Right cardiac atrium (tissue), 5 donors: Measurements from ENCODE around the gene DPYD. TPM values are rescaled to one million over a fixed set of nuclear protein-coding genes. Genes with fewer than 3 reads are reported as not detected.

ENCODE experiments used
- ATAC-seq, 2 donors: fragments of 200-7000 bp; cut with Tn5 transposase; one replicate each; pipeline versions ENCODE4 v1.8.0 to v1.9.1; 2020; ENCODE audit warnings: moderate library complexity in 2 of 2, mild to moderate bottlenecking in 1 of 2
- DNase-seq, 3 donors: peaks; one replicate each; pipeline ENCODE4 v3.0.0-alpha.2; 2020
- H3K27ac ChIP-seq: one replicate; pipeline ENCODE4 v1.5.1; 2013; ENCODE audit warnings: mild to moderate bottlenecking, low read length, control low read depth, moderate library complexity
- H3K27me3 ChIP-seq: one replicate; pipeline ENCODE4 v1.6.1; 2013; ENCODE audit not compliant: control insufficient read depth, insufficient read depth
- H3K4me1 ChIP-seq: one replicate; pipeline ENCODE4 v1.6.1; 2013; ENCODE audit warnings: low read length; ENCODE audit not compliant: control insufficient read depth, insufficient read depth
- H3K4me3 ChIP-seq: one replicate; pipeline ENCODE4 v1.5.1; 2013; ENCODE audit warnings: low read length, control low read depth
- H3K9me3 ChIP-seq: one replicate; pipeline ENCODE4 v1.6.1; 2013; ENCODE audit warnings: low read length; ENCODE audit not compliant: control insufficient read depth
- WGBS: extraction: QIAGEN DNeasy Blood & Tissue Kit; methylation state at CpG from one replicate; pipeline ENCODE4 v1.1.7; 2013; 5-methylcytosine and 5-hydroxymethylcytosine counted together
- intact Hi-C, 4 donors: fragments of 100-400 bp; cut with DNase I; formaldehyde crosslinking; loops; one replicate each; pipeline versions ENCODE4 v1.11.0 to v1.14.0; 2022 to 2023
- polyA plus RNA-seq: library from polyadenylated mRNA; stranded (reverse); fragments of 200-250 nt; gene quantifications from one replicate; pipeline ENCODE4 v1.2.3, GENCODE V29; 2013
- total RNA-seq, 4 donors: library from RNA; stranded (reverse); fragmentation: NEBNext Ultra II Directional; extraction: Animal tissue kit (Norgen Biotek cat#: 25700); gene quantifications; one replicate each; pipeline ENCODE4 v1.2.1, GENCODE V29; 2021
- donor health status: healthy with polysubstance abuse.
- donor health status: DM: no; HTN: yes; CAD: no.
- donor health status: DM: no; HTN: no; CAD: no.
- donor health status: DM: no; HTN: yes; CAD: no; lungs with severe emphysema.
- donor health status: DM: yes; HTN: yes; CAD: no.

DPYD gene
- total and polyA plus RNA-seq, 5 donors: 5.2 to 15.7 (median 15.4) TPM

DNA sequence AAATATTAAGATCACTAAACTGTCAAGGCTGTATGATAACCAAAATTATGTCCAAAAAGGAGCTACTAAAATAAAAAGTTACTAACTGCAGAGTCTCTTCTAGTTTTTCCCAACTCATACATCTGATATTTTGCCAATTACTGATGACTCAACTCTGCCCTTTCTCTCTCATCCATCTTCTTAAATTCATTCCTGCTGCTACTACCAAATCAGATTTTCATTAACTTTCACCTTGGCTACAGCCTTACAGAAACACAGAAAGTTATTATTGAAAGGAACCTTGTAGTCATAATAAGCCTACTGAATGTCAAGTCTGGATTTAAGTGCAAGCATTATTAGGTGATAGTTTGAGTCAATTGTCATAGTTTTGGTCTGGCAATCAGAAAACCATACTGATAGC, 273.1 kb downstream of the DPYD start:
- H3K4me1 ChIP-seq: peaks cover 2% of the 10 kb centered on the region
- DNase-seq: no peak
- intact Hi-C loops: no loop called here
- H3K27ac ChIP-seq: no peak overlapping the region
- ATAC-seq: no peak
- H3K4me3 ChIP-seq: no peak overlapping the region
- H3K9me3 ChIP-seq: no peaks in the 10 kb centered on the region
- no peaks in the 10 kb centered on the region for H3K27me3 ChIP-seq

DNA sequence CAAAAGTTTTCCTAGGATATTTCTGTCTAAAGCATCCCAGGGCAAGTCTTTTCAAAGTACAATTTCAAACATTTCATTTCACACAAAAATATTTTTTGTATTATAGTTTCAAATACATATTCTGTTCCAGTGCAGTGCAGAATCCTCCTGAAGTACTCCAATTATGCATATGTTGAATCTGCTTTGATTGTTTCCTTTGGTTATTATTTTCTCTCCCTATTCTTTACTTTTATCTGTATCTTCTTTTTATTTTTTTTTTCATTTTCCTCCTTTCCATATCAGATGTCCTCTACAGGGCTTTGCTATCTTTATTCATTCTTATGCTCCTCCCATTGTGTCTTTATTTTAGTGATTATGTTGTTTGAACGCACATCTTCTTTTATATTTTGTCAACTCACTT, 274.8 kb downstream of the DPYD start:
- Histone ChIP-seq H3K27ac (no peak overlapping the region), H3K4me3 (no peak overlapping the region), H3K4me1 (peaks cover 2% of the 10 kb centered on the region), H3K27me3 (no peaks in the 10 kb centered on the region), H3K9me3 (no peaks in the 10 kb centered on the region)
- intact Hi-C loops: no loop called here
- WGBS: 94% methylated on average over 1 of the region's 1 CpG
- ATAC-seq (no peak), DNase-seq (no peak)

DNA sequence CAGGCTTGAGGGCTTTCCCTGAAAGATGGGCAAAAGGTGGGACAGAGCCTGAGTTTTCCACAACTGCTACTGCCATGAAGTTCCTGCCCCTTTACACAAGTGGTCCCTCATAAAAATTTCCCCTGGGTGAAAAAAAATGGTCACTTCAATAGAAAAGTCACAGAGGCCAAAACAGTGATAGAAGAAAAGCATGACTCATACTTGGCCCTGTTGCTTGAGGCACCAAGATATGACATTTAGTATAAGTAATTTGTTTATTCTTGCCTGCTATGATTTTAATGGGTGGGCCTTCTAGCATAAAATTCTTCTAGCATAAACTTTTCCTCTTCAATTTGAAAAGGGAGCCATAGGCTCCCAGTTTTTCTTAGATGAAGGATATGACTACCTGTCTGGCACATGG, 280.2 kb downstream of the DPYD start:
- Histone ChIP-seq H3K4me1 (no peaks in the 10 kb centered on the region), H3K9me3 (no peaks in the 10 kb centered on the region), H3K27ac (no peak overlapping the region), H3K4me3 (no peak overlapping the region), H3K27me3 (no peaks in the 10 kb centered on the region)
- intact Hi-C loops: no loop called here
- DNase-seq: no peak
- ATAC-seq: no peak

DNA sequence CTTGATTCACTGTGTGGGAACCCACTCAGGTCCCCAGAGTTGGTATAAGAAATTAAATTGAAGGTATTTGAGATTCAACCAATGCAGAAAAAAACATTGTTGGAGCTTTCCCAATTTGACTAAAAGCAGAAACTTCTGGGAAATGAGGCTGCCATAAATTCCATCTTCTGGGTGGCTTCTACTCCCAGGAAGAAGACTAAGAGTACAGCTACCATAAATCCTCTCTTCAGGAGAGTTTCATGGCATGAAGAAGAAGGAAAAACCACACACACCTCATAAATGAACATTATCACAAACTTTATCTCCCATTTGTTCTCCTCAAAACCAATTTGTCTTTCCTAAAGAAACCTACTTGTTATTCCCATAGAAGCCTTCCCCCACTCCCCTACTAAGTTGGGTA, 283.9 kb downstream of the DPYD start:
- no peak overlapping the region for H3K27ac ChIP-seq
- no peaks in the 10 kb centered on the region for H3K9me3 ChIP-seq
- no peak overlapping the region for H3K4me3 ChIP-seq
- no peak for ATAC-seq
- H3K27me3 ChIP-seq: no peaks in the 10 kb centered on the region
- no peak for DNase-seq
- intact Hi-C loops: no loop called here
- no peaks in the 10 kb centered on the region for H3K4me1 ChIP-seq

DNA sequence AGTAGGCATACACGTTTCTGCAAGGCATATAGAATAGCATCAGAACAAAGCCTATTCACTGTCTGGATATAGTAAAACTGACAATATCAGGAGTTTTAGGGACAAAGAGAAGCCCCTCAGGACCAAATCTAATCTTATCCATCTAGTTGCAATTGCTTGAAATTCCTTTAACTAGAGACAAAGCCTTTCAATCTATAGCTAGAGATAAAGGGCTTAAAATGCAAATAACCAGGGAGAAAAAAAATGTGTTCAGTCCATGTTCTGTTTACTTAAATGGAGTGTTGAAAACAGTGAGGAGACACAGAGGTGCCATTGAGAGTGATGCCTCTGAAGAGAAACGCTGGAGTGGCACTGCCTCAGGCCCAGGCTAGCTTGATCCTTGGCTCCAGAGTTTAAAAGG, 286.1 kb downstream of the DPYD start:
- H3K27me3 ChIP-seq: no peaks in the 10 kb centered on the region
- WGBS: 75% methylated on average over 2 of the region's 2 CpGs
- no peak overlapping the region for H3K27ac ChIP-seq
- no peak overlapping the region for H3K4me3 ChIP-seq
- H3K9me3 ChIP-seq: no peaks in the 10 kb centered on the region
- peaks cover 6% of the 10 kb centered on the region for H3K4me1 ChIP-seq
- DNase-seq (no peak), ATAC-seq (no peak)
- intact Hi-C loops: no loop called here

DNA sequence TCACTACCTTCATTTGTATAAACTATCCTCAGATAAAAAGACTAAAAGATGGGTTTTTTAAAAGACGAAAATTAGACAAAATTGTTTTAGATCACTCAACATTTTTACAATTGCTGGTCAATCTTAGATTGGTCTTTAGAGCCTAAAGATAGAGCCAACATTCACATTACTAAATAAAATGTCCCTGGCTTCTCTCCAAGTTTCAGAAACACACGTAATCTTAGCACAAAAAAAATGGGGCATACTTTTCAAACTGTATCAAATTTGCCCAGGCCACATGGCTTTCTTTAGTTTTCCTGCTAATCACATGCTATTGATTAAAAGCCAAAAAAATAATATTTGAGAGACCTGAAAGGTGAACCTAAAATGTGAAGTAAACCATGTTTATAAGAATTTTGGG, 288.1 kb downstream of the DPYD start:
- no peak overlapping the region for H3K27ac ChIP-seq
- intact Hi-C loops: no loop called here
- H3K4me3 ChIP-seq: no peak overlapping the region
- no peak for ATAC-seq
- 61% methylated on average over 2 of the region's 2 CpGs for WGBS
- peaks cover 6% of the 10 kb centered on the region for H3K4me1 ChIP-seq
- H3K9me3 ChIP-seq: no peaks in the 10 kb centered on the region
- H3K27me3 ChIP-seq: no peaks in the 10 kb centered on the region
- no peak for DNase-seq

DNA sequence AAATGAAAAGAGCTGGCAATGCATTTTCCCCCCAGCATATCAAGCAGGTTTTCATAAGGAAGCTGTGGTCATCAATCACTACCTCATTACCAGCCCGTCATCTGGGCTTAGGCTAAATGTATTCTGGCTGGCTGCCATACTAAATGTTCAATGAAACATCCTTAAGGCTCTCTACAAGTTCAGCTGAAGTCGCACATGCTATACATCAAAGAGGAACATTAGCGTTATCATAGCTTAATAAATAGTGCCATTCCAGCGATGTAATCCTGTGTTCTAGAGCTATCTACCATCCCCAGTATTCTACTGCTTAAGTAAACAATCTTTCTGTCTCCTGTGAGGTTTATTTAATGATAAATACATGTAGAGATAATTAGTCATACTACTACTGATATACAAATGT, 288.8 kb downstream of the DPYD start:
- DNase-seq (no peak), ATAC-seq (no peak)
- no peaks in the 10 kb centered on the region for H3K9me3 ChIP-seq
- H3K27ac ChIP-seq: no peak overlapping the region
- WGBS: 61% methylated on average over 4 of the region's 4 CpGs
- intact Hi-C loops: no loop called here
- H3K4me3 ChIP-seq: no peak overlapping the region
- no peaks in the 10 kb centered on the region for H3K27me3 ChIP-seq
- peaks cover 6% of the 10 kb centered on the region for H3K4me1 ChIP-seq

DNA sequence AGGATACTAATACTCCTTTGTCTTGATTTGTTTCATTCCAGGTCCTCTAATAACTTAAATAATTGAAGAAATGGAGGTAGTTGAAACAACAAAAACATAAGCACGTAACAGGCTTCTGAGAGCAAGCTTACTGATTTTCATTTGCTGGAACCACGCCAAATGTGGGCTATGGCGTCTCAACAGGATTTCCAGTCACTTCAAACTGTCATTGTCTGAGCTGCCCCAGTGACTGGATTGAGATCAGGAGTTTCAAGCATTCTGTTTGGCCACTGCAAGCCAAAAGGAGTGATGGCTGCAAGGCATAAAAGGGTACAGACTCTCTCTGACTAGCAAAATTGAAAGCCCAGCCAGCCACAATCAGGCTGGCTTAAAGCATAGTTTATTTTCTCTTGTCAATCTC, 289.9 kb downstream of the DPYD start:
- DNase-seq (no peak), ATAC-seq (no peak)
- intact Hi-C loops: no loop called here

DNA sequence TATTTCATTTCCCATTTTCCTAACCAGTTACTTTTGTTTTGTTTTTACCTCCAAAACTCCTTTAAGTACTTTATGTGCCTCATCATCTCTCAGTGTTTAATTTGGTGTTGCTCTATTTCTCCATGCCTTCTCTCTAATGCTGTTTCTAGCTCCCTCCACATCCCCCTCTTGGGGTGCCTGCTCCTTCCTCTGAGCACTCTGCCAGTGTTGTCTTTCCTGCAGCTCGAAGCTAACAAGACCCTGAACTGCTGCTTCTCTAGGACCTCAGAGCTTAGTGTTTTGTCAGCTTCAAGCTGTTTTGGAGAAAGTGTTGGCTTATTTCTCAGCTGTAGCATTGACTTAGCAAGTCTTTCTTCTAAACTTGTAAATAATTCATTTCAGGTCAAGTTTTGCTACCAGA, 290.6 kb downstream of the DPYD start:
- no peaks in the 10 kb centered on the region for H3K27me3 ChIP-seq
- ATAC-seq (no peak), DNase-seq (no peak)
- H3K4me3 ChIP-seq: no peak overlapping the region
- H3K4me1 ChIP-seq: peaks cover 6% of the 10 kb centered on the region
- no peaks in the 10 kb centered on the region for H3K9me3 ChIP-seq
- 62% methylated on average over 1 of the region's 1 CpG for WGBS
- intact Hi-C loops: no loop called here
- H3K27ac ChIP-seq: no peak overlapping the region

More for the DNA sequence above, 289.9 kb downstream of the DPYD start:
- peaks cover 6% of the 10 kb centered on the region for H3K4me1 ChIP-seq
- 29% methylated on average over 3 of the region's 3 CpGs for WGBS
- no peak overlapping the region for H3K27ac ChIP-seq
- no peak overlapping the region for H3K4me3 ChIP-seq
- no peaks in the 10 kb centered on the region for H3K27me3 ChIP-seq
- H3K9me3 ChIP-seq: no peaks in the 10 kb centered on the region

DNA sequence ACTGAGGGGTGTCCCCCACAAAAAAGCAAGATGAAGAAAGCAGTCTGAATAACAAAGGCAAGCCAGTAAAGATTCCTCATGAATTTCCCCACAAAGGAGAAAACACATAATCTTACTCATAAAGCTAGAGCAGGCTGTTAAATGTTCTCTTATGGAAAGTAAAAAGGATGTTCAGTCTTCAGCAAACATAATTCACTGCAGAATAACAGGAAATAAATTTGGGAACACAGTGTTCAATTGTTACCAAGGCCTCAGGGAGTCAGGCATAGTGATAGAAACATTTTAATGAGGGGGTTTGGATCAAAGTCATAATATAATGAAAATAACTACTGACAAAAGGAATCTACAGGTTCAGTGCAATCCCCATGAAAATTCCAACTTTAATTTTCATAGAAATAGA, 297.6 kb downstream of the DPYD start:
- no peaks in the 10 kb centered on the region for H3K4me1 ChIP-seq
- DNase-seq: no peak
- ATAC-seq: no peak
- no peak overlapping the region for H3K4me3 ChIP-seq
- H3K27me3 ChIP-seq: no peaks in the 10 kb centered on the region
- intact Hi-C loops: no loop called here
- H3K27ac ChIP-seq: peak overlapping the region; percentile 72
- H3K9me3 ChIP-seq: no peaks in the 10 kb centered on the region

DNA sequence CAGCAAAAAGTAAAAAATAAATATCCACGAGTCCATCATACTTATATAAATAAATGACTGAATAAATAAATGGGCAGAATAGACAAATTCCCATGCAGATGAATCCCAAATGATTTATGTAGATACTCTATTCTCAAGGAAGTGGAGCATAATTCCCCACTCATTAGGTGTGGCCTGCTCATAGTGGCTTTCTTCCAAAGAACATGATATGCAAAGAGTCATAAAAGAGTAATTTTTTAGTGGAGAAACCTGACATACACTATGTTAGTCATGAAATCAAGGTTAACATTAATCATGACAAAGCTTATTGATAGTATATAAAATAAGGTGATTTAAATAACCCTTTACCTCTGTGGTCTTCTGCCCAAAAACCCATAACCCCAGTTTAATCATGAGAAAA, 298.9 kb downstream of the DPYD start:
- no peaks in the 10 kb centered on the region for H3K4me1 ChIP-seq
- 83% methylated on average over 1 of the region's 1 CpG for WGBS
- no peak for ATAC-seq
- intact Hi-C loops: no loop called here
- H3K4me3 ChIP-seq: no peak overlapping the region
- DNase-seq: no peak
- H3K27me3 ChIP-seq: no peaks in the 10 kb centered on the region
- H3K27ac ChIP-seq: no peak overlapping the region
- no peaks in the 10 kb centered on the region for H3K9me3 ChIP-seq

DNA sequence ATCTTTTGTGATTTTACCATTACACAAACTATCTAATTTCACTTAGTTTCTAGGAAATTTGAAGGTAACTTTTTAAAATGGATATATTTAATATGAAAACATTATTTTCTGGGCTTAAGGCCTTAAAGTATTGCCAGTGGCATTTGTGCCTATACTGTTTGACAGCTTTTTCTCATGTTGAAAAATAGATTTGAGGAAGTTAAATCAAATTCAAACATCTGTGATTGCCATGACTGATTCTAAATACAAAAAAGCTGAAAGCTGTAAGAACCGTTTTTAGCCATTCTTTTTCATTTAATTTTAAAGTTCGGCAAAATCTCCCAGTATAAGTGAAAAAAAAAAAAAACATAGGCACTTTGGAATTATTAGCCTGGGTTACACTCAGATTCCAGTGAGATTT, 301.1 kb downstream of the DPYD start:
- intact Hi-C loops: no loop called here
- no peaks in the 10 kb centered on the region for H3K9me3 ChIP-seq
- WGBS: 96% methylated on average over 2 of the region's 2 CpGs
- no peaks in the 10 kb centered on the region for H3K4me1 ChIP-seq
- no peak overlapping the region for H3K4me3 ChIP-seq
- no peak overlapping the region for H3K27ac ChIP-seq
- no peak for ATAC-seq
- no peak for DNase-seq
- H3K27me3 ChIP-seq: no peaks in the 10 kb centered on the region
